ELR (cell line): ENCODE measurements around the gene SH3PXD2A.
"Not testable (repeated sequence)": the region's sequence is repeated elsewhere in the genome, so short reads cannot be mapped to it uniquely, and the experiment has no call there.

ENCODE experiments used
- DNase-seq: peaks from one replicate; pipeline ENCODE4 v3.0.0-alpha.2; 2015; ENCODE audit warnings: low read depth

SH3PXD2A gene

DNA sequence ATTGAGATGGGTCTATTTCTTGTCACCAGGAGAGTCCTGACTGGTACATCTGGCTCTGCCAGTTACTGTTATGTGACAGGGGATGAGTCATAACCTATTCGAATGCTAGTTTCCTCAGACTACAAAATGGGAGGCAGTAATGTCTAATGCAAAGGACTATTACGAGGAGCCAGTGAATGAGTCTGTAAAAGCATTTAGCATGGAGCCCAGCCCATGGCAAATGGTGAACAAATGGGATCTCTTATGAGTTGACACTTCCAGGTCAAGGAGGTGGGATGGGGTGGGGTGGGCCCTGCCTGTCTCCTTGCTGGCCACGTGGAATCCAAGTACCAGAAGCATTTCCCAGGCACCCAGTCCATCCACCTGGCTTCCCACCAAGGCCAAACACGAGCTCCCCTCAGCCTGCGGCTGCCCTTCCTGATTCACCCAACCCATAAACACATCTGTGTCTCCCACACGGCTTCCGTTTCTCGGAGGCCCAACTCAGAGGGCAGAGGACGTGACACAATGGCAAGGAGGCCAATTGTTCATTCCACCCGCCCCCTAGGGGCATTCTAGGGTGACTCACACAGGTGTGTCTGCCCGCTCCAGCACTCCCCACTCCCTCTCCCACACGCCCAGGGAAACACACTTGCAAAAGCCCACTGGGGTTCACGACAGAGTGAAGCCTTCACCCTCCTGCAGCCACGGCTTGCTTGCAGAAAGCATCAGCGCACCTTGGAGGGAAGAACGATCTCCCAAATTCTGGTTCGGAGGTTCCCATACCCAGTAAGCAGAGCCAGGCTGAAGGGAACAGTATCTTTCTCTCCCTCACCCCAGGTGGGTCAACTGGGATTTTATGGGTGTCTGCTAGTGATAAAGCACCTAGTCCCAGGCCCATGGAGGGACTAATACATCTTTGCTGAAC lies 109.8 kb downstream of the SH3PXD2A start:
- peak; percentile 75 for DNase-seq

DNA sequence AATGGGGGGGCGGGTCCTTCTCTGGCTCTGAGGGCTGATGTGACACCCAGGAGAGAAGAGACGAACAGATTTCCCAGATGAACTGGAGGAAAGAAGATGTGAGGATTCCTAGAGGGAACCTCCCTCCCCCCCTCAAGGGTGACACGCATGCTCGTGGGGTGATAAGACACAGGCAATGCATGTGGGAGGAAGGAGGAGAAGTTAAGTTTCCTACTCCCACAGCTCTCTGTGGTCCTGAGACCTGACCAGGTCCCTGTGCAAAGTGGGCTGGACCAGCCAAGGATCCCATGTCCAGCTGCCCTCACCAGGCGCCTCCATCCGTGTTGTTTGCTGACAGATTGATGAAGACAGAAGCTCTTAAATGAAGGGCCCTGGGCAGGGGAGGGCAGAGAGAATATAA lies 112.6 kb downstream of the SH3PXD2A start:
- DNase-seq = no peak

DNA sequence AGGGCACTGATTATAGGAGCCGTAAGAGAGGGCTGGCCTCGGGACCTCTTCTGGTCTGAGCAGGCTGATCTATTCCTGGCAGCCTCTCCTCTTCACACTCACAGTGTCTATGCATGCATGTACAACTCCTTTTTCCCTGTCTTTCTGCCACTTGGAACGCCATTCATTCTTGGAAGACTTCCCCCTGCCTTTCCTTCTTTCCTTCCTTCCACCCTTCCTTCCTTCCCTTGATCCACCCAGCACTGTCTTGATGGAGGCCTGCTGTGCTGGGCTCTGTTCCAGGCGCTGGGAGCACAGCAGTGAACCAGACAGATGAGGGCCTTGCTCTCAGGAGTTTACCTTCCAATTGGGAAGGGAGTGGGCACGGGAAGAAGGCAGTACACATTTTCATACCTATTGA lies 114.8 kb downstream of the SH3PXD2A start:
- DNase-seq = no peak

DNA sequence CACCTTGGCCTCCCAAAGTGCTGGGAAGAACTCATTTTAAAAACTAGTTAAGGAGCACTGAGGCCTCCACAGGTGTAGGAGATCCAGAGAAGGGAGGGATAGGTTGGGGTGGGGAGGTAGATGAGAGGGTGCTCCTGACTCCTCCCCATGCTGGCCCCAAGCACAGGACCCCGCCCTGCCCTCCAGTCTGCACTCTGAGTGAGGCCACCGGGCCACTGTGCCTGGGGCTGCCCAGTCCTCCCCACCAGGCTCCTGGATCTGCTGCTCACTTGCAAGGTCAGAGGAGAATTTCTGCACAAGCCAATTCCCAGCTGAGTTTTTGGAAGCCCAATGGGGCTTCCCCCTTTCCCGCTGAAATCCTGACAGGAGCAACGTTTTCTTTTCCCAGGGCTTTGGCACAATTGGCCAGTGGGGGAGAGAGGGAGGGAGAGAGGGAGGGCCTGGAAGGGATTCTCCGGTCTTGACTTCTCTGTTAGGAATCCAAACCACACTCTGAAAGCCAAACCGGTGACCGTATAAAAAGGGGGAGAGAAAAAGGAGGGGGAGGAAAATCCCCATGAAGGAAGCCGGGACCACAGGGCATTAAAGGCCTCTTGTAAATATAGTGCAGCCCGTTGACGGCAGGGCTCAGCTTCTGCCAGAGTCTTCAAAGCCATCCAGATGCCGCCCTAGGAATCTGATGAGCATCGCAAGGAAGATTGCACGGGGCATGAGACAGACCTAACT lies 116.2 kb downstream of the SH3PXD2A start:
- peak; percentile 98 for DNase-seq

DNA sequence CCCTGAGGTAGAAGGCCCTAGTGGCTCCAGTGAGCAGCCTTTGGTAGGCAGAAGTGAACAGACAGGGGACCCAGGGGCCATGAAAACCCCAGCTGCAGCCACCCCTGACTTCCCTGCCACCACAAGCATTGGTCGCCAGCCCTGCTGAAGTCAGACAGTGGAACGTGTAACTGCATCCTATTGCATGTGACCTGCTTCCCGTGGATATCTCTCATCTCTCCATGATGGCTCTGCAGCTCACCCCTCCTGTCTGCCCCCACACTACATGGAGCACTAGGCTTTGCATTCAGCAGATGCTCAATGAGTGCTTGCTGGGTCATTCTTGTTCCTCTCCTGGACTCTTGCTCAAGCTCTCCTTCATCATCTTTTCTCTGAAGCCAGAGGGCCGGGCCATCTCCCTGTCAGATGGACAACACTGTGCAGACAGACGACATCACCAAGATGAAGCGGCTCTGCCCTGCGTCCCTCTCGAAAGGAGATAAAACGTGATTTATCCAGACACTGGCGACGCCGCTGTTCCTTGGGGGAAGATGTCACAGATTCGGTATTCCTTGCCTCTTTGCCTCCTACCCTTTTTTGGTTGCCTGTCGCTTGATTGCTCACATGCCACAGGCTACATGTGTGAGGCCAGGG lies 117.5 kb downstream of the SH3PXD2A start:
- no peak for DNase-seq

DNA sequence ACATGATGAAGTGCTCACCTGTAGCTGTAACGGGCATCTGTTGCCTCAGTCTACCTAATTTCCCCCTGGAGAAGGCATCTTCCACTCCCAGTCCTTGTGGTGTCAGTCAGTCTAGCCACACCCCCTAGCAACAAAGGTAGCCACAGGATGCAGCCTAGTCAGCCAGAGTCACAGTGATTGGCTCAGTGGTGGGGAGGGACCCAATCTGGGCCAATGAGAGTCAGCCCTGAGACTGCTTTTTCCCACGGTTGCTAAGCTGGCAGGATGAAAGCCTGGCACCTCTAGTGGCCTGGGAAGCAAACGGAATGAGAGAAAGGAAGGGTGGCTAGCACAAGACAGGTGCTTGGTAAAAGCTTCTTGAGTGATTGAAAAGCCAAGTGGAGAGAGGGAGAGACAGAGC lies 118.6 kb downstream of the SH3PXD2A start:
- peak; percentile 67 for DNase-seq

DNA sequence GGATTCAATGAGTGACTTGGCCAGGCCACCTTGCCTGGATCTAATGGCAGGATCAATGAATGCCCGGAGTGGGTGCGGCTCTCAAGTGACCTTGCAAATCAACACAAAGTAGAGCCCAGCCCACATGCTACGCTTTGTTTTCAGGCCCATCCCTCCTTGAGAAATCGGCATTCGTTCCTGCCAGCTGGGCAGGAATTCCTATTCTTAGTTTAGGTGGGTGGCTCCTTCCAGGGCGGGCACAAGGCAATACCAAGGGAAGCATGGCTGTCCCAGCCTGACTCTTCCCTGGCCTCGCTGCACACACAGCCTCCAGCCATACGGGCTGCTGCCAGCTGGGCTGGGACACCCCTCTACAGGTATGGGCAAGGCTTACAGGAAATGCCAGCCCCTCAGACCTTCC lies 119.3 kb downstream of the SH3PXD2A start:
- no peak for DNase-seq

DNA sequence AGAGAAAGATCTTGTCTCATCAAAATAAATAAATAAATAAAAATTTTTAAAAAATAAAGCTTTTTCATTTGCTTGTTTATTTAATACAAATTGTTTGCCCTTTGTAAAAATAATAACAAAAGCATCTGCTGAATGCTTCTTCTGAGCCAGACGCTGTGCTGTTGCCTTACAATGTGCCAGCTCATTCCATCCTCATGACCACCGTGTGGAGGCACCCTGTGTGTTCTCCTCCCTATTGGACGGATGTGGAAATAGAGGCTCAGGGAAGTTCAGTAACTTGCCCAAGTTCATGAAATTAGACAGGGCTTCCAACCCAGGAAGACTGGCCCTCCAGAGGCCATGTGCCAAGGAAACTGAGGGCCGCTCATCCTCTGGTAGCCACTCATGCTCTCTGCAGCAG lies 120.6 kb downstream of the SH3PXD2A start:
- DNase-seq = no peak

DNA sequence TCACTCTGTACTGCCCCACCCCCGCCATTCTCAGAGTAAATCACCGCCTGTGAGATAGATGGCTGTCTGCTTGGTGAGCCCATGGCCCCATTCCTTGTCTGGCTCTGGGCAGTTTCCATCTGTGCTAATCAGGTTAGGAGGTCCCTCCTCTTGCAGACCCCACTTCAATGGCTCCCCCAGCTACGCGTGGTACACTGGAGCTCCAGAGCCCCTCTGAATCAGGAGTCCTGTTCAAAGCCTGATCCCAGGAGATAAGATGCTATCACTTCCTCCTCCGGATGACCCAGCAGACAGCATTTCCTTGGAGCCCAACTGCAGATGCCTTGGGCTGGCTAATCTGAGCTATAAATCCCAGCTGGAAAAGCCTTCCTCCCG lies 122.3 kb downstream of the SH3PXD2A start:
- peak; percentile 32 for DNase-seq

DNA sequence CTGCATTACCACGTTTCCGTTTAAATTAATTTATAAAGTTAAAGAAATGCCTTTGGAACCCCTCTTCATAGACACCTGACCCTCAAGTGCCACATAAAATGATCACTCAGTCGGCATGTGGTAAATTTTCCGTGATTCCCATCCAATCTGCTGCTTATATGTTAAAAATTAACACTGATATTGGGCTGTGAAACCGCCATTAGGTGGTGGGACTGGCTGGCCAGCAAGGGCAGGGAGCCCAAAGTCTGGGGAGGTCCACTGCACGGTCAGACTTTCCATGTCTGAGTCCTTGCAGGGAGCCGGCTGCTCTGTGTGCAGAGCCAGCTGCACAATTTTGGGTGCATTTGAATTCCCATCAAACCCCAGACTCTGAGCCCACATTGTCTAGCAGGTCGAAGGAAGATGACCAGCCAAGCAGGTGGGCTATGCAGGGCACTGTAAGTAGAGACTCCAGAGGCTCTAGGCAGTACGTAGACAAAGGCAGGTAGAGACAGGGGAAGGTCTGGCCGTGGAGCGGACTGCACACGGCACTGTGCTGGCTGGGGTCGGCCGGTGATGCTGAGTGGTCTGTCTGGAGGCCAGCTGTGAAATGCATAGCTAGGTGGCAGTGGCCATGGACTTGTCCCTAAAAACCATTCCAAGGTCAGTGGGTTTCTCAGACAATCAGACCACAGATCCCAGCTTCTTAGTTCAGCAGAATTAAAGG lies 122.9 kb downstream of the SH3PXD2A start:
- no peak for DNase-seq

DNA sequence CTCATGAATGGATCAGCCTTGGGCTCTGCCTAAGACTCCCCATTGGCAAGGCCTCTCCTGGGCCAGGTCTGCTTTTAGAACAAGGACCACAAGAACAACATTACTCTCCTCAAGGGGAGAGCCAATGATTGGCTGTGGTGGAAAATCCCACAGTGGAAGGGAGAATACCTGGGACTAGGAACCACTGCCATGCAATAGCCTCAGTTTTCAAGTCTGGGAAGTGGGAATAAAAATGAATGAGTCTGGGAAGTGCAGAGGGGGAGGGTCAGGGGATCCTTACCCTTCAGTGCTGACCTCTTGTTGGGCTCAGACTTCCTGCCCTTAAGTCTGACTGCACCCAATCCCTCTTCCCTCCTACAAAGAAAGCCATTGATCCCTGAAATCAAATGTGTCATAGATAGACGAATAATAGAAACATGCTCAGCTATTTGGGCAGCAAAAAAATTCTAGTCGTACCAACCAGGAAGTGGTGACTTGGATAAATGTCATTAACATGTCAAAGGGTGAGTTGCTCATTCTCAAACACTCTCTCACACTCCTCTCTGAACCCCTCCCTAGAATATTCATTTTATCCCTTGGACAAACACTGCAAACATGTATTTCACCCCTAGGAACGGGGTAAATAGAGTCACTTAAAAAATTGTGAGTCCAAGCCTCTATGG lies 123.6 kb downstream of the SH3PXD2A start:
- DNase-seq = peak; percentile 57

DNA sequence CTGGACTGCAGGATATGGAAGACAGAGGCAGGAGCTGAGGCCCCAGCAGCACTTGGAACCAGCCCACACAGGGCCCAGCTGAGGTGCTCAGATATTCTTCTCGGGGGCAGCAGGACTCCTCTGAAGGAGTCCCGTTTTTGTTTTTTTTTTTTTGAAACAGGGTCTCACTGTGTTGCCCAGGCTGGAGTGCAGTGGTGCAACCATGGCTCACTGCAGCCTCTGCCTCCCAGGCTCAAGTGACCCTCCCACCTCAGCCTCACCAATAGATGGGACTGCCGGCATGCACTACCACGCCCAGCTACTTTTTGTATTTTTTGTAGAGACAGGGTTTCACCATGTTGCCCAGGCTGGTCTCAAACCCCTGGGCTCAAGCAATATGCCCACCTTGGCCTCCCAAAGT lies 124.3 kb downstream of the SH3PXD2A start:
- not testable (repeated sequence) for DNase-seq

DNA sequence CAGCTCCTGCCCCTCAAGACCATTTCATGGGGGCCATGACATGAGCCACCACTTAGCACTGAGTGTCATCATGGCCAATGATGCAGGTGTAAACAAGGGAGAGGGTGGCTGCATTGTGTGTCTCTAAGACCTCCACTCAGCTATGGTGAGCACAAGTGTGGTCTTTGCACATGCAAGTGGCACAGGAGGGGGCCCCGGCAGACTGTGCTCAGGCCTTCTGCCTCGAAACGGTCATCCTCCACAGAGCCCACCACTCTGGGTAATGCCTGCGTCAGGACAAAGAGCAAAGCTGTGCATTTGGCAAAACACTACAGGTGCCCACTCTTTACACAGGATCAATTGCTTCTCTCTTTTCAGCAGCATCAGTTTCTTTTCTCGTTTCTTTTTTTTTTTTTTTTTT lies 125.5 kb downstream of the SH3PXD2A start:
- no peak for DNase-seq

DNA sequence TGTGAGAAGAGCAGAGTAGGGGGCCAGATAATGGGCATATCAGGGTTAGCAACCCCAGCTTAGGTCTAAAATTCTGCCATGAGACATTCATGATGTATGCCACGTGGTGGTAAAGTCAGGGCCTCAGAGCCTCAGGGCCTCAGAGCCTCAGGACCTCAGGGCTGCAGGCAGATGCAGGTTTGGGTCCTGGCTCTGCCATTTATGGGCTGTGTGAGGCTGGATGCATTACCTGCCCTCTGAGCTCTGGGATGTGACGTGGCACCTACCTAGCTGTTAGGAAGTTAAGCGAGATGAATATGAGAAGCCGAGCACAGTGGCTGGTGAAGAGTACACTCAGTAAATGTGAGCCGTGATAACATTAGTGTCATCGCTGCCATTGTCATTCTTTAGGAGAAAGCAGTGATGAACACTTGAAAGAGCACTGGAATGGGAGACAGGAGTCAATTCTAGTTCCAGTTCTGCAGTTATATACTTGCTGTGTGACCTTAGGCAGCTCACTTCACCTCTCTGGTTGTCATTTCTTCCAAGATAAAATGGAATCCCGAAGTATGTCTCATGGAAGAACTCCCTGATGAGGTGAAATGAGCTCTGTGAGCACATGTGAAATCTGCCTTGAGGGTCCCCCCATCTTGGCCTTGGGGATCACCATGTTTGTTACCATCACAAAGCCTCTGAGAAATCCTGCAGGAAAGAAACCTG lies 127.2 kb downstream of the SH3PXD2A start:
- no peak for DNase-seq

DNA sequence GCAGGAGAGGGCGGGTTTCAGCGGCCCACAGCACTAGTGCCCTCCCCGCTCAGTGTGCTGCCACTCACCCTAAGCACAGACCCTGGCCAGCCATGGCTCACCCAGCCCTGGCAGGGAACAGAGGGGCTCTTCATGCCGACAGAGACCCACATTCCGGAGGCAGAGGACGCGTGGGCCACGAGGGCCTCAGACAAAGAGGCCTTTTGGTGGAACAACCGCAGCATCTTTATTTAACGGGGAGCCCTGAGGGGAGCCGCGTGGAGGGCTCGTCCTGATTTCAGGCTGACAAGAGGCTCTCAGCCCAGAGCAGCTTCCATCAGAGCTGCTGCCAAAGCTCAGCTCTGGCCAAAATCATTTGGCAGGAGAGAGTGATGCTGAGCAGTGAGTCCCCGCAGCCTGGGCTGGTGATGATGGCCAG lies 127.8 kb downstream of the SH3PXD2A start:
- no peak for DNase-seq

DNA sequence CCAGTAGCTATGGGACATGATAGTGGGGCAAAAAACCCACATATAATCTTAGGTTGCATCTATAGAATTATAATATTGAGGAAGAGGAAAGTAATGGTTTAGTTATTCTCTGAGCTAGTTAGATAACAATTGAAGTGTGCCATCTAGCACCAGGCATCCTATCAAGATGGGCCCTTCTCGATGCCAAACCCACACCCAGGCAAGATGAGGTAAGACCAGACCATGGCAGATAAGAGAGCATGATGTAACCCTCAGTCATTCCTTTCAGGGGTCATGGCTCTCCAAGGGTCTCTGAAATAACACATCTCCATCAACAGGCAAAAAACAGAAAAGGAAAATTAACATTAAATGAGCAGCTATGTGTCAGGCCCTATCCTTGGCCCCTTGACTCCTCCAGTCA lies 128.7 kb downstream of the SH3PXD2A start:
- DNase-seq = no peak

DNA sequence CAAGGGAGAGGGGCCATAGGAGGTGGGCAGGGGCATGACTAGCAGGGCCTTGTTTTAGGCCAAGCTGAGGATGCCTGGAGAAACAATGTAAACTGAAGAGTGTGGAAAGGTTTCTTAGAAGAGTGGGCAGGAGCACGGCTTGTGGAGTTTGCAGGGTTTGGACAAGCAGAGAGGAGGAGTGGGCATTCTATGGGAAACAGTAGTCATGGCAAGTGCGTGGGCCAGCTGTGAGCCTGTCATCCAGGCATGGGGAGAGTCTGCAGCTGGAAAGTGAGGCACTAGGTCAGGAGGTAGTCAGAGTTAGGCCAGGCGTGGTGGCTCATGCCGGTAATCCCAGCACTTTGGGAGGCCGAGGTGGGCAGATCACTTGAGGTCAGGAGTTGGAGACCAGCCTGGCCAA lies 130.1 kb downstream of the SH3PXD2A start:
- DNase-seq = no peak

DNA sequence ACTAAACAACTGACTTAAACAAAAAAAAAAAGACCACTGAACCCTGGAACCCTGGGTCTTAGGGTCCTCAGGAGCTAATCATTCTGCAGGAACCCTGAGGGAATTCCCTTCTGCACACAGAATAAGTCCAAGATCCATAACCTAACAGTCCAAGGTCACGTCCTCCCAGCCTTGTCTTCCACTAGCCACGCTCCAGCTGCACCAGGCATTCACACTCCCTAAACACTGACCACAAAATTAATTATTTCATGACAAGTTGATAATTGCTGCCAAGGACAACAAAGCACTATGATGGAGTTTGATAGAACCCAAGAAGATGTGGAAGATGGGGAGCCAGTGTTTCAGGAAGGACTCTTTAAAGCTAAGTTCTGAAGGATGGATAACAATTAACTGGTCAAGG lies 130.6 kb downstream of the SH3PXD2A start:
- no peak for DNase-seq

DNA sequence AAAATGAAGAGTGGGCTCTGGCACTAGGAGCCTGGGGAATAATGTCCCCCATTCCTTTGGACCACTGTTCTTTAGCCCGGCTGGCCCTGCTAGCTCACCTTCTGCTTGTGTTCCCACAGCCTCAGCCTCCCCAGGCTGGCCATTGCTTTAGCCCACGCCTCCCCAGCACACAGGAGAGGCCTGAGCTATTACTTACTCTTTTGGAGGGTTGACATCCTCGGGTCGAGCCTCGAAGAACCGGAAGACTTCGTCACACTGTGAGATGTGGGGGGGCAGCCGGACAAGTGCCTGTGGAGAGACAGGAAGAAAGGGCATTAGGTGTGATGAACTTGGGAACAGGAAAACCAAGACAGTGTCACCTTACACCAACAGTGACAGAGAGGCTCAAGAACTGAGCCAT lies 131.3 kb downstream of the SH3PXD2A start:
- no peak for DNase-seq

DNA sequence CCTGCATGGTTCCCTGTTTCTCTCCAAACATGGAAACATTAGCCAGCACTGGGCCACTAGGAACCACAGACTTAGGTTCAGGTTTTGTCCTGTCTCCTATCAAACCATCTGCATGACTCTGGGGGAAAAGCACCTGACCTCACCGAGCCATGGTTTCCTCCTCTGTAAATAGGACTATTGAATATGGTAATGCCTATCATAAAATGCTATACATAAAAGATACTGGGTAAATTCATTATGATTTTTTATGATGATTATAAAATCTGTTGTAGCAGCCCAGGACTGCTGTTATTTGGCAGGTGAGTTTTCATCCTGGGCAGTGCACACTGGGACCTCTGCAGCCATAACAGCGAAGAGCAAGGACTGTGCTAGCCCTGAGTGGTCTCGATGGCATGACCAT lies 131.8 kb downstream of the SH3PXD2A start:
- DNase-seq = no peak

DNA sequence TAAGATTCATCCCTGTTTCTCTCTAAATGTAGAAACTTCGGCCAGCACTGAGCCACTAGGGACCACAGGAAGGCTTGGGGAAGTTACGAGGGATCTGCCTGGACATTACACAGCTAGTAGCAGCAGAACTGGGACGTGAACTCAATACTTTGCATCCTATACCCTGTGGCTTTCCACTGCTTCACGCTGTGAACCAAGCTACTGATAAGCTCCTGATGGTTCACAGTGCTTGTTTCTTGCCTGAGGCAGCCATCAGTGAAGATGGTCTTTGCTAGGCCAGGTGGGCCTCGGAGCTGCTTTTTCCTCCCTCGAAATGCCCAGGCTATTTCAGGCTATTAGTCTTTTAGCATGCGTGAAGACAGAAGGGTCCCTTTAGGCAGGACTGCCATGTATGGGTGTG lies 132.7 kb downstream of the SH3PXD2A start:
- no peak for DNase-seq
